Brain microvascular endothelial cell (primary cell): ENCODE results near the gene CCNG1.

Experiments
- DNase-seq: peaks from one replicate; pipeline ENCODE4 v3.0.0-alpha.2; 2020
- H3K27ac ChIP-seq: fragments of 250-450 bp; sonication (Bioruptor Pico); 2 replicates; pipeline ENCODE4 v1.5.1; 2020; ENCODE audit warnings: mild to moderate bottlenecking, moderate library complexity
- H3K27me3 ChIP-seq: fragments of 250-450 bp; sonication (Bioruptor Pico); replicated peaks from 2 replicates; pipeline ENCODE4 v1.5.1; 2020; ENCODE audit warnings: mild to moderate bottlenecking
- H3K36me3 ChIP-seq: fragments of 250-450 bp; sonication (Bioruptor Pico); replicated peaks from 2 replicates; pipeline ENCODE4 v1.5.1; 2020; ENCODE audit warnings: mild to moderate bottlenecking
- H3K4me3 ChIP-seq: 2 replicates; pipeline ENCODE4 v1.5.1; 2011; ENCODE audit warnings: low read depth, mild to moderate bottlenecking, control low read depth, low read length, moderate library complexity
- in situ Hi-C: cut with HindIII; loops from 2 replicates; pipeline ENCODE4 v1.10.0; 2017; ENCODE audit warnings: low sequenced_read_pairs, low pct_ligation_motif_present
- TF ChIP-seq, protein P1 (sequence below): IDR thresholded peaks from 2 replicates; pipeline ENCODE4 v1.5.1; 2011; ENCODE audit warnings: low read depth, mild to moderate bottlenecking, moderate library complexity, low read length, control low read depth, inconsistent platforms; ENCODE audit errors: missing control alignments

CCNG1 gene

DNA sequence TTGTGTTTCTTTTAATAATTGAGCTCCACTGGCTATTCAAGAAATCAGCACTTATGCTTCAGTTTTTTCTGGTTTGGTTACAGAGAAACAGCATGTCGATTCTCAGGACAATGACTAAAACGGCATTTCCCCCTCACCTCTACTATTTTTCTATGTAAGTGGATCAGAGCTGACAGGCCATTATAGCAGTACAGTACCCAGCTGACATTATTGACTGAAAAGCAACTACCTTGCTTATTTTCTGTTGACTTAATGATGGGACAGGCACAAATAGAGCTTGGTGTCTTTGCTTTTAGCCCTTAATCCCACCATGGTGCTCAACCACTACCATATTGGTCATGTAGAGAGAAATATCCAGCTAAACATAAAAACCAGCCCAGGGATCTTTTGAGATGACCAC lies 35.4 kb upstream of the CCNG1 start:
- in situ Hi-C loops: no loop called here
- no peaks in the 10 kb centered on the region for H3K36me3 ChIP-seq

DNA sequence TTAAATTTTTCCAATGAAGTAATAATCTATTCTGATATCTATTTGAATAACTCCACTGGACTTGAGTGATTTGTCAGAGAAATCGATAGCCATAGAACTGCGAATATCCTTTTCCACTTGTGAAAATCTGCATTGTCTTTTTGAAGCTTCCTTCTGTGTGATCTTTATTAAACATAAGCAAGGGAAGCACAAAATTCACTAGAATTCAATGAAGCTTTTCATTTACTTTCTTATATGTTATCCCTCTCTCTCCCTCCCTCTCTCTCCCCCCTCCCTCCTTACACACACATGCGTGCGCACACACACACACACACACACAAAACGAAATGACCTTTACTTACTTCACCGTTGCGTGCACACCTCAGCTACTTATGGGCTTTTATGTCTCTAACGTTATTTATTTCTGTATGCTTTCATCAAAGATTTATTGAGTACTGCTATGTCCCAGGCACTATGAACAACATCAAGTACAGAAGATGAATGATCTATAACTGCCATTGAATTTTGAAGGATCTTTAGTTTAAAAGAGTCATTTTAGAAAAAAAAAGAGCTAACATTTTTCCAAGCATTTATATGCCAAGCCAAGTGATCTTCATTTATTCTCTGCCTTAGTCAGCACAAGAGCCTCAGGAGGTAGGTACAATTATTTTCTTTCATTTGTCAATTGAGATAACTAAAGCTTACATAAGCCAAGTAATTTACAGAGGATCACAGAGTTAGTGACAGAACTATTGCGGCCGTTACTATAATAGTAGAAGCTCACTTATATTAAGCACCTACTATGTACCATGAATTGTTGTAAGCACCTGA lies 32.8 kb upstream of the CCNG1 start:
- Histone ChIP-seq H3K36me3 (no peaks in the 10 kb centered on the region), H3K4me3 (no peak overlapping the region), H3K27ac (no peak overlapping the region), H3K27me3 (no peaks in the 10 kb centered on the region)
- TF ChIP-seq, protein P1, sequence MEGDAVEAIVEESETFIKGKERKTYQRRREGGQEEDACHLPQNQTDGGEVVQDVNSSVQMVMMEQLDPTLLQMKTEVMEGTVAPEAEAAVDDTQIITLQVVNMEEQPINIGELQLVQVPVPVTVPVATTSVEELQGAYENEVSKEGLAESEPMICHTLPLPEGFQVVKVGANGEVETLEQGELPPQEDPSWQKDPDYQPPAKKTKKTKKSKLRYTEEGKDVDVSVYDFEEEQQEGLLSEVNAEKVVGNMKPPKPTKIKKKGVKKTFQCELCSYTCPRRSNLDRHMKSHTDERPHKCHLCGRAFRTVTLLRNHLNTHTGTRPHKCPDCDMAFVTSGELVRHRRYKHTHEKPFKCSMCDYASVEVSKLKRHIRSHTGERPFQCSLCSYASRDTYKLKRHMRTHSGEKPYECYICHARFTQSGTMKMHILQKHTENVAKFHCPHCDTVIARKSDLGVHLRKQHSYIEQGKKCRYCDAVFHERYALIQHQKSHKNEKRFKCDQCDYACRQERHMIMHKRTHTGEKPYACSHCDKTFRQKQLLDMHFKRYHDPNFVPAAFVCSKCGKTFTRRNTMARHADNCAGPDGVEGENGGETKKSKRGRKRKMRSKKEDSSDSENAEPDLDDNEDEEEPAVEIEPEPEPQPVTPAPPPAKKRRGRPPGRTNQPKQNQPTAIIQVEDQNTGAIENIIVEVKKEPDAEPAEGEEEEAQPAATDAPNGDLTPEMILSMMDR: no peak
- no peak for DNase-seq
- in situ Hi-C loops: no loop called here

More for the DNA sequence above, 35.4 kb upstream of the CCNG1 start:
- TF ChIP-seq, protein P1: no peak
- DNase-seq: no peak
- no peak overlapping the region for H3K4me3 ChIP-seq
- no peaks in the 10 kb centered on the region for H3K27me3 ChIP-seq
- no peak overlapping the region for H3K27ac ChIP-seq

DNA sequence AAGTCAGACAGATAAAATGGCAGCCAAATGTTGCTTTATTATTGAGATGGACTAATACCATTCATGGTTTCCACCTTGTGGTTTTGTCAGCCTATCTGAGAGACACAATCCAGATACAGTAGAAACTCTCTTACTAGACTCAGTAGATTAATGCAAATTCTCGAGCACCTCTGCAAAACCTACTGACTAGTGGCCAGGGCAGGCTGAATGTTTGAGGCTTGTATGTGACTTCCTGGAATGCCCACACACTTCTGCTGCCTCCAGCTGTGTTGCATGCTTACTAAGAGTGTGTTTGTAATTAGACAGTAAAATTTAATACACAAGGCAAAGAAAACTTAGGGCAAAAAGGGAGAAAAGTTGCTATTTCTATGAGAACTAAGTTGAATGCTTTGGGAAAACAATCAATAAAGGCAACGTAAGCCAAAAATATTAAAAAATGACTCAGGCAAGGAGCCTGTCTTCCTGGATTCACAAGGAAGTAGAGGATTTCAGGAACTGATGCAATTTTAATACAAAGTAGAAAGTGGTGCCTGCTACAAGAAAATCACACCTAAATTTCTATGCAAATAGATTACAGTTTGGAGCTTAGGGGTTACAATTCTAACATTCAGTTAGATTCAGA lies 30.2 kb upstream of the CCNG1 start:
- Histone ChIP-seq H3K27me3 (no peaks in the 10 kb centered on the region), H3K36me3 (no peaks in the 10 kb centered on the region), H3K4me3 (no peak overlapping the region), H3K27ac (no peak overlapping the region)
- in situ Hi-C loops: no loop called here
- TF ChIP-seq, protein P1: no peak
- peak; percentile 19 for DNase-seq

DNA sequence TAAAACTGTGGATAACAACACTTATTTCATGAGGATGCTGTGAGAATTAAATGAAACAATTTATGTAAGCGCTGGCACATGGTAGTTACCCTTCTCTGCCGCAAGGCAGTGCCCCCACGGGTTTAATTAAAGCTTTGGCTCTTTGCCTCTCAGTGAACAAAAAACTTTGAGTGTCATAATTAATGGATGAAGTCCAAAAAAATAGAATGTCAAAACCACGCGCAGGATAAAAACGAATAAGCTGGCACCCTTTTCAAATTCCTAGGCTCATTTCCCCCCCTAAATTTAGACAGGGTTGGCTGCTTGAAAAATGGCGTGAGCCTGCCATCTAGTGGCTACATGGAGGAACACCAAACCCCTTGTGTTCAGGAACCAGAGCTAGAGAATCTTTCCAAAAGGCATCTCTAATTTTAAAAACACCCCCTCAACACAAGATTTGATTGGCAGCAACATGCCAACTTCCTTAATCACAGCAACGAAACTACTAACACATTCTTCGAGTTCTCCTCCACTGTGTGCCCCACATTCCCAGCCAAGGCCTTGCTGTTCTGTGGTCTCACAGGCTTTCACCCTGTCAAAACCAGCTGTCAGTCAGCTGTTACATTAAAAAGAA lies 29.0 kb upstream of the CCNG1 start:
- H3K27me3 ChIP-seq: no peaks in the 10 kb centered on the region
- in situ Hi-C loops: no loop called here
- H3K36me3 ChIP-seq: no peaks in the 10 kb centered on the region
- DNase-seq: peak; percentile 42
- TF ChIP-seq, protein P1: peak; percentile 91
- no peak overlapping the region for H3K27ac ChIP-seq
- no peak overlapping the region for H3K4me3 ChIP-seq

DNA sequence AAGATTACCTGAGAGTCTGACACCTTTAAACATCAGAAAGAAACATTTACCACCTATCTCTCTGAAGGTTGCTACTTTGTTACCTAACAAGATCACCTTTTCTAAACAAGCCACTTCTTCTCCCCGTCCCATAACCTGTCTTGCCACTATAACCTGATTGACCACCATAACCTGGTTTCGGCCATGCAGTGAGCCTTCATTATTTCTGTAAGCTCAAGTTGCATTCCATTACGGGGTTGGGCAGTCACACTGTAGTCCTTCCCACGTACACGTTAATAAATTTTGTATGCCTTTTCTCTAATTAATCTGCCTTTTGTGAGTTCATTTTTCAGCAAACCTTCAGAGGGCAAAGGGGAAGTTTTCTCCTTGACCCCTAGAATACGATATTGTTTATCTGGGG lies 28.0 kb upstream of the CCNG1 start:
- TF ChIP-seq, protein P1: no peak
- in situ Hi-C loops: no loop called here
- Histone ChIP-seq H3K27me3 (no peaks in the 10 kb centered on the region), H3K4me3 (no peak overlapping the region), H3K27ac (no peak overlapping the region), H3K36me3 (no peaks in the 10 kb centered on the region)
- DNase-seq: no peak
